GM19468 (cell line): Measurements from ENCODE around the gene SIGMAR1.

Experiments used
- ATAC-seq: cut with Tn5 transposase; IDR thresholded peaks from one replicate; pipeline ENCODE4 v1.9.1; 2021; ENCODE audit warnings: mild to moderate bottlenecking, moderate library complexity, moderate number of reproducible peaks; ENCODE audit not compliant: unreplicated experiment; ENCODE audit errors: extremely low read depth

Gene SIGMAR1

DNA sequence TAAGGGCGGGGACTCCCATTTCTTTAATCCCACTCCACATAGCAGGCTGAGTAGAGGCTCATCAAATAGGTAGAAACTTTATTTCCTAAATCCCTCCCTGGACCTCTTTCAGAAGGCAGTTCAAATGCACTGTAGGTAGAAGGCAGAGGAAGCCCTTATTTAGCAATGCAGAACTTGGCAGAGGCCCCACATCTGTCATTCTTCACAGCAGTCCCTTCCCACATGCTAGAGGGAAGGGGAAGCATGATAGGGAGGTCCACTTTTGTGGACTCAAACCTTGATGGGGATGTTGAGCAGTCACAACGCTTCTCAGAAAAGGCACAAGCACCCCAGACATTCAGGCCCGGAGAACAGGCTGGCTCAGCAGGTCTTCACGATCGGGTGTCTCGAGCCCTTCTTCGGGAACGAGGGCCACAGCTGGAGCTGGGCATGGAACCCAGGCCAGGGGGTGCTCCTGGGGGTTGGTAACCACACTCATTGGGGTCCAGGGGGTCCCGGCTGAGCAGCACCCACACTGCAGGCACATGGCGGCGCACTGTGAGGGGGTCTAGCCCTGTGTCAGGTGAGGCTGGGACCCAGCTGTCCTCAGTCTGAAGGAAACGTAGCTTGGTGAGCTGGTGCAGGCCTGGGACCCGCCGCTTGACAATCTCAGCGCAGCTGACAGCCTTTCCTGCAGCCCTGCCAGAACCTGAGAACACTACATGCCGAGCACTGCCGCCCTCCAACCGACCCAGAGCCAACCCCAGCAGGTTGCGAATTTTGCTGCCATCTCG lies 27.0 kb downstream of the SIGMAR1 start:
- ATAC-seq = no peak

DNA sequence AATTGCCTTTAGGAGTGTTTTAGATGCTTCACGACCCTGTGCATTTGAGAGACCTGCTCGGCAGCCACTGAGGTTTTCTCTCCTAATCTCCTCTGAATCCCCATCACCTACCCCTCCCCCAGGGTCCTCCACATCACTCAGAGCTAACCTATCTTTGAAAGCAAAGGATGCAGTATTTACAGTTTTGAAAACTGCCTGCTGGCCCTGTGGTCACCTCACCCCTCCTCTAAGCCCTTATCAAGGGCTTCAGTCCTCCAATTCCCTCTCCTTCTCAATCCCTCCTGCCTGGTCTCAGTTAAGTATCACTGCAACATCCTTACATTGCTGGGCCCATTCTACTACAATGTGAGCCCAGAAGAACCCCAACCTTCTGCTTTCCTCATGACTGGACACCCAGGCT lies 30.3 kb downstream of the SIGMAR1 start:
- no peak for ATAC-seq

- ATAC-seq = no peak
These were observed 30.7 kb downstream of the SIGMAR1 start for GRCh38 chr9:34606905-34607304.

- ATAC-seq = no peak
These were observed 31.4 kb downstream of the SIGMAR1 start for GRCh38 chr9:34606190-34606589.

GRCh38 chr9:34603610-34604231 lies 33.9 kb downstream of the SIGMAR1 start:
- no peak for ATAC-seq

DNA sequence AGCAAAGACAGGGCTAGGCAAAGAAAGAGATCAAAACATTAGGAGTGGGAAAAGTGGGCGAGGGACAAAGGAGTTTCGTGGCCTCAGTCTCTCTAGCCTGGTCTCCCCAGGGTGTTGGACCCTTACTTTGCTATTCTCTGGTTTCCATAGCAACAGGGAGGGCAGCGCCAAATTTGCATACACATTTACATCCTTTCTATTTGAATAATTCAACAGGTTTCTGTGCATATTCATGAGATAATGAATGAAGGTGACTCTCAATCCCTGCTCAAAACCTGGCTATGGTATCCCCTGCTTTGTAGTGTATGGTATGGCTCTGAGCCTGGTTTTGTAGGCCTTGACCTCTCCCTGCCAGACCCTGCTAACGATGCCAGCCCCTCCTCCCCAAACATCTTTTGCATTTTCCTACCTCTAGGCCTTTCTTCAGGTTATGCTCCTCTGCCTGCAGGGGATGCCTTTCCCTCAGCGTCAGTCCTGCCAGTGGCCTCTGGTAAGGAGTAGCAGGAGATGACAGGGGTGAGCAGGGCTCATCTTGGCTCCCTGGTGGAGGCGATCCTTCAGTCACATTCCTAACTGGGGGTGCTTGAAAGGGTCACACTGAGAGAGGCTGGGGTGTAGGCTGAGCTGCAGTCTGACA lies 35.5 kb downstream of the SIGMAR1 start:
- ATAC-seq = no peak

DNA sequence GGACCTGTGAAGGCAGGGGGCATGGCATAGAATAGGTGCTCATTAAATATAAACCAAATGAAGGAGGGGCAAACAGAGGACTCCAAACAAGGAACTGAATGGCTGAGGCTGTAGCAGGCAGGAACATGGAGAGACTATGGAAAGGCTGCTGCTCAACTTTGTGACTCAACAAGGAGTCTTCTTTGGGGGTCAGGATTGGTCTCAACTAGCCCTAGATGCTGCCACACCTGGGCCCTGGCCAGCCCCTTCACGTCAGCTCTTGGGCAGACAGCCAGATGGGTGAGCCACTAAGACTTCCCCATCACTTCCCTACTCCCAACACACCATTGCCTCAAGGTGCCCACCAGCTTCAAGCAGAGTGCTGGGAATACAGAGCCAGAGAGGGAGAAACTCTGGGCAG lies 36.7 kb downstream of the SIGMAR1 start:
- ATAC-seq = no peak

GRCh38 chr9:34599546-34599945 lies 38.0 kb downstream of the SIGMAR1 start:
- ATAC-seq = no peak

- ATAC-seq = no peak
These were observed 43.4 kb downstream of the SIGMAR1 start for GRCh38 chr9:34594177-34594576.

GRCh38 chr9:34592895-34593601 lies 44.5 kb downstream of the SIGMAR1 start:
- no peak for ATAC-seq

DNA sequence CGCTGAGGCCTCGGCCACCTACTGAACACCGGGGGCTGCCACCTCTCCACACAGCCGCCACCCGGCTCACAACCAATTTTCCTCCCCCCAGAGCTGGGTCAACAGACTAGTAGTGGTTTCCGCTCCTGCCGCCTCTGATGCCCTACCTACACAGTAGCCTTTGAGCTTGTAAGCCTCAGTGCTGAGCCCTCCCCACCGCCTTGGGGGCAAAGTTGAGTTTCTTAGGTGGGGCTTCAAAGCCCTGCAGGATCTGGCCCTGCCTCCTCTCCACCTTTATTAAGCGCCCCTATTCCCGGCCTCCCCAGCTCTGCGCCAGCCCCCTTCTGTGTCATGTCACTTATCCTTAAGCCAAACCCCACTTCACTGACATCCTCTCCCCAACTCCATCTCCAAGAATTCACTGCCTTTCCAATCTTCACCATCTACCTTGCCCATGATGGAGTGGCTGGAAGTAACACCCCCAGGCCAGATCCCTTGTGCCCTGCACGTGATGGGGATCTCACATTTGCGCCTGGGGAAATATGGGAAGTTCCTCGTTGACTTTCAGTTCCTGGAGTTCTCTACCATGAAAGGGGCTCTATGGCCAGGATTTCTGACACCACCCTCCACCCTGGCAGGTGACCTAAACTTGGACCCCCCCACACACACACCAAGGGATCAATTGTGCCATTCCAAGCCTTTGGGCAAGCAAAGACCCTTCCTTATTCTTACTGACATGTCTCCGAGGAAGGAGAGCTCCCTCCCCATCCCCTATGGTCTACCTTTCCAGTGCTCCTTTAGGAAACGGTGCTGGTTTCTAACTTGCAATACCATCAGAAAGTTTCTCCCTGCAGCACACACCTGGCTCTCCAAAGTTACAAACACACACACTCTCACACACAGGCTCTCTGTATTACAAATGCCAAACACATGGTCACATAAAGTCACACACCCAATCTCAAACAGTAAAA lies 45.4 kb downstream of the SIGMAR1 start:
- ATAC-seq = no peak

- ATAC-seq = no peak
These were observed 46.2 kb downstream of the SIGMAR1 start for GRCh38 chr9:34591248-34591916.

- ATAC-seq = no peak
These were observed 47.0 kb downstream of the SIGMAR1 start for GRCh38 chr9:34590381-34591247.

- ATAC-seq = no peak
These were observed 47.8 kb downstream of the SIGMAR1 start, which contains the start of gene CNTFR for GRCh38 chr9:34589636-34590380. CNTFR (minus strand) TSS chr9:34589724; CDS start chr9:34568981, 20,743 bp downstream.

DNA sequence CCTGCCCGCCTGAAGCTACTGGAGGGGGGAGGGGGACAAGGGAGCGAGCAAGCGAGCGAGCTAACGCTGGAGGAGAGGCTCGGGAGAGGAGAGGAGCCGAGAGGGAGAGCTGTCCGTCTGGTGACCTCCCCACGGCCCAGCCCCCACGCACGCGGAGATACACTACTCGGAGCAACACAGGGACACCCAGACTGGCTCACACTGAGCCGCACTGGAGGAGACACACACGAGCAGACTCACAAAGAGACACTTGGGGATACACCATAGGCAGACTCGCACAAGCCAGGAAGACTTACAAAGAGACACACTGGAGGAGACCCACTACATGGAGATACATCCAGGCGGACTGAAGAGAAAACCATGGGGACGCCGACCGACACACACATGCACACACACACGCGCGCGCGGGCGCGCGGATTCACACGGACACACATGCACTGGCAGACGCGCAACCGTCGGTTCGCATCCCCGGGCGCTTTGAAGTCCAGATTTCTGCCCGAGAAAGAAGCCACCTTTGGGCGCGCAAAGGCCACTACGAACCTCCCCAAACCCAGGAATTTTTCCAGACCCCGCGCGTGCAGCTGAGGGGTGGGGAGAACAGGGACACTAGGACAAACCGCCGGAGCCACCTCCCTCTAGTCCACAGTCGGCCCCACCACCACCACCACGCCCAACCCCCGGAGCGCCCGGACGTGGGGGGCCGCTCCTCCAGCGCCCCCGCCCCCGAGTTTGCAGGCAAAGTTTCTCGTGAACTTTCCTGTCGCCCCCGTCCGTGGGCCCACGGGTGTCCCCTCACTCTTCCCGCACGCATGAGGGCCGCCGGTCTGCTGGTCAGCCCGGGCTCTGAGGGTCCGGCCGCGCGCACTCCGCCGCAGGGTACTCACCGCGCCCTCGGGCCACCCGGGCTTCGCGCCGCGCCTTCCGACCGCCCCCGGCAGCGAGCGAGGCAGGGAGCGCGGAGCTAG lies 48.6 kb downstream of the SIGMAR1 start:
- ATAC-seq = no peak

GRCh38 chr9:34587271-34587670 lies 50.3 kb downstream of the SIGMAR1 start:
- no peak for ATAC-seq
